Liver (tissue), 9 donors: ENCODE measurements around the gene HTR1B. TPM values are rescaled to one million over a fixed set of nuclear protein-coding genes. Genes with fewer than 3 reads are reported as not detected.

Source experiments
- DNase-seq: peaks from one replicate; pipeline ENCODE4 v3.0.0-alpha.2; 2017; ENCODE audit warnings: low spot score
- H3K27ac ChIP-seq, 2 donors: one replicate each; pipeline ENCODE4 v1.7.0; 2013; ENCODE audit warnings: inconsistent platforms in 2 of 2, low read length in 2 of 2, control low read depth in 1 of 2, low read depth in 1 of 2, mild to moderate bottlenecking in 1 of 2
- H3K27me3 ChIP-seq, 4 donors: one replicate each; pipeline versions ENCODE4 v1.6.1 to v1.7.0; 2013; ENCODE audit warnings: low read length in 3 of 4, inconsistent platforms in 1 of 4, mild to moderate bottlenecking in 1 of 4, moderate library complexity in 1 of 4; ENCODE audit not compliant: control insufficient read depth in 4 of 4, insufficient read depth in 4 of 4
- H3K36me3 ChIP-seq, 4 donors: one replicate each; pipeline versions ENCODE4 v1.6.1 to v1.7.0; 2013; ENCODE audit warnings: low read length in 3 of 4, mild to moderate bottlenecking in 3 of 4, low read depth in 1 of 4, moderate library complexity in 1 of 4; ENCODE audit not compliant: control insufficient read depth in 4 of 4, insufficient read depth in 3 of 4
- H3K4me1 ChIP-seq, 4 donors: one replicate each; pipeline versions ENCODE4 v1.6.1 to v1.7.0; 2013; ENCODE audit warnings: low read length in 3 of 4, mild to moderate bottlenecking in 3 of 4, moderate library complexity in 1 of 4; ENCODE audit not compliant: control insufficient read depth in 4 of 4, insufficient read depth in 4 of 4
- H3K4me3 ChIP-seq, 3 donors: one replicate each; pipeline versions ENCODE4 v1.6.1 to v1.7.0; 2013; ENCODE audit warnings: low read length in 3 of 3, control low read depth in 1 of 3, low read depth in 1 of 3, mild to moderate bottlenecking in 1 of 3
- H3K9ac ChIP-seq, 2 donors: one replicate each; pipeline ENCODE4 v1.7.0; 2013; ENCODE audit warnings: low read length in 2 of 2, mild to moderate bottlenecking in 2 of 2, moderate library complexity in 2 of 2, control low read depth in 1 of 2, low read depth in 1 of 2
- H3K9me3 ChIP-seq, 4 donors: one replicate each; pipeline versions ENCODE4 v1.6.1 to v1.7.0; 2013; ENCODE audit warnings: low read length in 3 of 4; ENCODE audit not compliant: control insufficient read depth in 4 of 4
- EGR1 ChIP-seq, 2 donors: IDR thresholded peaks; 2 replicates each; pipeline ENCODE4 v1.6.1; 2016 to 2018; ENCODE audit warnings: antibody characterized with exemption in 2 of 2, low read depth in 2 of 2
- FOXA1 ChIP-seq: IDR thresholded peaks from 2 replicates; pipeline ENCODE4 v1.6.1; 2016; ENCODE audit warnings: antibody characterized with exemption
- FOXA2 ChIP-seq: IDR thresholded peaks from 2 replicates; pipeline ENCODE4 v1.6.1; 2016; ENCODE audit warnings: antibody characterized with exemption
- GABPA ChIP-seq, 2 donors: IDR thresholded peaks in 1 of 2; conservative IDR thresholded peaks in 1 of 2; 2 replicates each; pipeline ENCODE4 v1.6.1; 2016; ENCODE audit warnings: antibody characterized with exemption in 2 of 2, mild to moderate bottlenecking in 1 of 2, moderate library complexity in 1 of 2
- HNF4G ChIP-seq: IDR thresholded peaks from 2 replicates; pipeline ENCODE4 v1.6.1; 2016; ENCODE audit warnings: antibody characterized with exemption
- NR2F2 ChIP-seq: IDR thresholded peaks from 2 replicates; pipeline ENCODE4 v1.6.1; 2016; ENCODE audit warnings: antibody characterized with exemption
- RAD21 ChIP-seq, 2 donors: IDR thresholded peaks; 2 replicates each; pipeline ENCODE4 v1.6.1; 2016; ENCODE audit warnings: antibody characterized with exemption in 2 of 2, mild to moderate bottlenecking in 2 of 2
- RXRA ChIP-seq, 2 donors: IDR thresholded peaks; 2 replicates each; pipeline ENCODE4 v1.6.1; 2017 to 2018; ENCODE audit warnings: antibody characterized with exemption in 2 of 2, mild to moderate bottlenecking in 1 of 2
- SP1 ChIP-seq: IDR thresholded peaks from 2 replicates; pipeline ENCODE4 v1.6.1; 2018; ENCODE audit warnings: antibody characterized with exemption, mild to moderate bottlenecking
- YY1 ChIP-seq: IDR thresholded peaks from 2 replicates; pipeline ENCODE4 v1.6.1; 2016; ENCODE audit warnings: antibody characterized with exemption, mild to moderate bottlenecking
- WGBS: extraction: QIAGEN DNeasy Blood & Tissue Kit; methylation state at CpG from one replicate; pipeline ENCODE4 v1.1.7; 2013; 5-methylcytosine and 5-hydroxymethylcytosine counted together
- polyA plus RNA-seq, 2 donors: library from polyadenylated mRNA; stranded (reverse) in 1 of 2; unstranded in 1 of 2; fragments of 200-250 nt in 1 of 2; fragments of >200 nt in 1 of 2; fragmentation: Nextera tagmentation in 1 of 2; extraction: Ambion mirVana in 1 of 2; gene quantifications; one replicate each; pipeline versions ENCODE4 v1.2.1 to v1.2.3, GENCODE V29; 2013 to 2015
- total RNA-seq, 2 donors: library from RNA; depleted of rRNA; stranded (reverse); fragments of >200 nt; gene quantifications; one replicate each; pipeline ENCODE4 v1.2.3, GENCODE V29; 2014
- TF ChIP-seq, protein P1 (sequence below): IDR thresholded peaks from 2 replicates; pipeline ENCODE4 v1.6.1; 2016; ENCODE audit warnings: antibody characterized with exemption
- TF ChIP-seq, protein P2 (sequence below): fragments of 150-350 bp; IDR thresholded peaks from 2 replicates; pipeline ENCODE4 v1.5.1; 2017; ENCODE audit warnings: improper control_type of control experiment, low read depth, low read length; ENCODE audit not compliant: missing input control
- TF ChIP-seq, protein P3 (sequence below): IDR thresholded peaks from 2 replicates; pipeline ENCODE4 v1.6.1; 2016; ENCODE audit warnings: antibody characterized with exemption
- TF ChIP-seq, protein P4 (sequence below): IDR thresholded peaks from 2 replicates; pipeline ENCODE4 v1.6.1; 2016; ENCODE audit warnings: antibody characterized with exemption
- TF ChIP-seq, protein P5 (sequence below): IDR thresholded peaks from 2 replicates; pipeline ENCODE4 v1.6.1; 2016; ENCODE audit warnings: antibody characterized with exemption, mild to moderate bottlenecking
- donor health status: healthy.
- donor health status: healthy.
- donor health status: healthy.
- donor health status: healthy.
- donor health status: healthy.

The HTR1B gene
- total and polyA plus RNA-seq, 4 donors: 0.08 TPM; not detected in 3

DNA sequence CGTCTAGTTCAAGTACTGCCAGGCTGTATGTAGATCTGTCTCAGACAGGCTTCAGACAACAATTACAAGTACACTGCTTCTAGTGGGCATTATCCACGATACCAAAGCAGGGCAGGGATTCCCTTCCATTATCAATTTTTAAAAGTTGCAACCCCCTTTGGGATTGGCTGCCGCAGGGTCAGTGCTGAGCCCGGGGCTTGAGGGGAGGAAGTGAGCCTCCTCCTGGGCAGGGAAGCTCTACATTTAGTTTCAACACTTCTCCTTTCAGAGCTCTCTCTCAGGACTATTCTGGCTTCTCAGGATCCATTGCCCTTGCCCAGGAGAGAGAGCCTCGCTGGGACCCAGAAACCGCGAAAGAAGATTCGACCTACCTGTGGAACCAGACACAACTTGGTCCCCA, 1.5 kb downstream of the HTR1B start:
- TF ChIP-seq YY1: no peak
- TF ChIP-seq, protein P1, sequence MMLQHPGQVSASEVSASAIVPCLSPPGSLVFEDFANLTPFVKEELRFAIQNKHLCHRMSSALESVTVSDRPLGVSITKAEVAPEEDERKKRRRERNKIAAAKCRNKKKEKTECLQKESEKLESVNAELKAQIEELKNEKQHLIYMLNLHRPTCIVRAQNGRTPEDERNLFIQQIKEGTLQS: no peak
- TF ChIP-seq RAD21 (IDR thresholded peaks at IDR 0.05): no peak
- TF ChIP-seq, protein P2, sequence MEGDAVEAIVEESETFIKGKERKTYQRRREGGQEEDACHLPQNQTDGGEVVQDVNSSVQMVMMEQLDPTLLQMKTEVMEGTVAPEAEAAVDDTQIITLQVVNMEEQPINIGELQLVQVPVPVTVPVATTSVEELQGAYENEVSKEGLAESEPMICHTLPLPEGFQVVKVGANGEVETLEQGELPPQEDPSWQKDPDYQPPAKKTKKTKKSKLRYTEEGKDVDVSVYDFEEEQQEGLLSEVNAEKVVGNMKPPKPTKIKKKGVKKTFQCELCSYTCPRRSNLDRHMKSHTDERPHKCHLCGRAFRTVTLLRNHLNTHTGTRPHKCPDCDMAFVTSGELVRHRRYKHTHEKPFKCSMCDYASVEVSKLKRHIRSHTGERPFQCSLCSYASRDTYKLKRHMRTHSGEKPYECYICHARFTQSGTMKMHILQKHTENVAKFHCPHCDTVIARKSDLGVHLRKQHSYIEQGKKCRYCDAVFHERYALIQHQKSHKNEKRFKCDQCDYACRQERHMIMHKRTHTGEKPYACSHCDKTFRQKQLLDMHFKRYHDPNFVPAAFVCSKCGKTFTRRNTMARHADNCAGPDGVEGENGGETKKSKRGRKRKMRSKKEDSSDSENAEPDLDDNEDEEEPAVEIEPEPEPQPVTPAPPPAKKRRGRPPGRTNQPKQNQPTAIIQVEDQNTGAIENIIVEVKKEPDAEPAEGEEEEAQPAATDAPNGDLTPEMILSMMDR: no peak
- TF ChIP-seq, protein P3, sequence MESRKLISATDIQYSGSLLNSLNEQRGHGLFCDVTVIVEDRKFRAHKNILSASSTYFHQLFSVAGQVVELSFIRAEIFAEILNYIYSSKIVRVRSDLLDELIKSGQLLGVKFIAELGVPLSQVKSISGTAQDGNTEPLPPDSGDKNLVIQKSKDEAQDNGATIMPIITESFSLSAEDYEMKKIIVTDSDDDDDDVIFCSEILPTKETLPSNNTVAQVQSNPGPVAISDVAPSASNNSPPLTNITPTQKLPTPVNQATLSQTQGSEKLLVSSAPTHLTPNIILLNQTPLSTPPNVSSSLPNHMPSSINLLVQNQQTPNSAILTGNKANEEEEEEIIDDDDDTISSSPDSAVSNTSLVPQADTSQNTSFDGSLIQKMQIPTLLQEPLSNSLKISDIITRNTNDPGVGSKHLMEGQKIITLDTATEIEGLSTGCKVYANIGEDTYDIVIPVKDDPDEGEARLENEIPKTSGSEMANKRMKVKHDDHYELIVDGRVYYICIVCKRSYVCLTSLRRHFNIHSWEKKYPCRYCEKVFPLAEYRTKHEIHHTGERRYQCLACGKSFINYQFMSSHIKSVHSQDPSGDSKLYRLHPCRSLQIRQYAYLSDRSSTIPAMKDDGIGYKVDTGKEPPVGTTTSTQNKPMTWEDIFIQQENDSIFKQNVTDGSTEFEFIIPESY: no peak
- TF ChIP-seq GABPA (IDR thresholded peaks at IDR 0.05 in 1 of 2, conservative IDR thresholded peaks at IDR 0.05 in 1 of 2): no peak
- TF ChIP-seq SP1: no peak
- TF ChIP-seq FOXA2: no peak
- DNase-seq: no peak
- Histone ChIP-seq H3K4me3 (no peak overlapping the region), H3K4me1 (peaks cover 2 to 32% (median 13%) of the 10 kb centered on the region in 4 donors), H3K27ac (no peak overlapping the region), H3K36me3 (no peaks in the 10 kb centered on the region), H3K9ac (no peak overlapping the region), H3K27me3 (peaks cover 0 to 25% (median 21%) of the 10 kb centered on the region in 4 donors), H3K9me3 (no peaks in the 10 kb centered on the region)
- 50% methylated on average over 8 of the region's 8 CpGs for WGBS

DNA sequence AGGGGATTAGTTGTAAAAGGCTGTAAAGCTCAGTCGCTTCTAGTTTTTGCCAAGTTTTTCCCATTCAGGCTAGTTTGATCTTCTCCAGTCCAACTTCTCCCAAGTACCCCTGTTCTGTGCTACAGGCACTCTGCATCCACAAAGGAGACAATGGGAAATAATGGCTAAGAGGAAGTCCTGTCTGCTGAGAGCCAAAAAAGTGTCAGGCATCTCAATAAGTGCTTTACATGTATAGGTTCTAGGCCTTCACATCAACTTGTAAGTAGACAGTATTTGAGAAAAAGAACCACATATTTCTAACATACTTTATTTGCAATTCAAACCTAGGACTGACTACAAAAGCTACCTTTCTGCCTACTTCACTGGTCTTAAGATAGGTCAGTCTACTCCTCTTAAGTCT, 4.9 kb downstream of the HTR1B start:
- no peak for DNase-seq
- Histone ChIP-seq H3K27me3 (peaks cover 0 to 23% (median 13%) of the 10 kb centered on the region in 4 donors), H3K4me1 (peaks cover 0 to 11% (median 3%) of the 10 kb centered on the region in 4 donors), H3K27ac (no peak overlapping the region), H3K9ac (no peak overlapping the region), H3K9me3 (no peaks in the 10 kb centered on the region), H3K4me3 (no peak overlapping the region), H3K36me3 (no peaks in the 10 kb centered on the region)
- no peak for TF ChIP-seq YY1
- TF ChIP-seq SP1: no peak
- TF ChIP-seq FOXA2: no peak
- TF ChIP-seq NR2F2: no peak
- TF ChIP-seq RXRA (IDR thresholded peaks at IDR 0.05): no peak
- TF ChIP-seq, protein P4, sequence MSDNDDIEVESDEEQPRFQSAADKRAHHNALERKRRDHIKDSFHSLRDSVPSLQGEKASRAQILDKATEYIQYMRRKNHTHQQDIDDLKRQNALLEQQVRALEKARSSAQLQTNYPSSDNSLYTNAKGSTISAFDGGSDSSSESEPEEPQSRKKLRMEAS: no peak
- TF ChIP-seq, protein P3: no peak
- no peak for TF ChIP-seq FOXA1
- no peak for TF ChIP-seq RAD21 (IDR thresholded peaks at IDR 0.05)
- no peak for TF ChIP-seq EGR1 (IDR thresholded peaks at IDR 0.05; ENCODE audit: low read depth in 2 of 2)
- TF ChIP-seq, protein P1: no peak
- TF ChIP-seq, protein P2: no peak
- TF ChIP-seq HNF4G: no peak
- no peak for TF ChIP-seq GABPA (IDR thresholded peaks at IDR 0.05 in 1 of 2, conservative IDR thresholded peaks at IDR 0.05 in 1 of 2)
- TF ChIP-seq, protein P5, sequence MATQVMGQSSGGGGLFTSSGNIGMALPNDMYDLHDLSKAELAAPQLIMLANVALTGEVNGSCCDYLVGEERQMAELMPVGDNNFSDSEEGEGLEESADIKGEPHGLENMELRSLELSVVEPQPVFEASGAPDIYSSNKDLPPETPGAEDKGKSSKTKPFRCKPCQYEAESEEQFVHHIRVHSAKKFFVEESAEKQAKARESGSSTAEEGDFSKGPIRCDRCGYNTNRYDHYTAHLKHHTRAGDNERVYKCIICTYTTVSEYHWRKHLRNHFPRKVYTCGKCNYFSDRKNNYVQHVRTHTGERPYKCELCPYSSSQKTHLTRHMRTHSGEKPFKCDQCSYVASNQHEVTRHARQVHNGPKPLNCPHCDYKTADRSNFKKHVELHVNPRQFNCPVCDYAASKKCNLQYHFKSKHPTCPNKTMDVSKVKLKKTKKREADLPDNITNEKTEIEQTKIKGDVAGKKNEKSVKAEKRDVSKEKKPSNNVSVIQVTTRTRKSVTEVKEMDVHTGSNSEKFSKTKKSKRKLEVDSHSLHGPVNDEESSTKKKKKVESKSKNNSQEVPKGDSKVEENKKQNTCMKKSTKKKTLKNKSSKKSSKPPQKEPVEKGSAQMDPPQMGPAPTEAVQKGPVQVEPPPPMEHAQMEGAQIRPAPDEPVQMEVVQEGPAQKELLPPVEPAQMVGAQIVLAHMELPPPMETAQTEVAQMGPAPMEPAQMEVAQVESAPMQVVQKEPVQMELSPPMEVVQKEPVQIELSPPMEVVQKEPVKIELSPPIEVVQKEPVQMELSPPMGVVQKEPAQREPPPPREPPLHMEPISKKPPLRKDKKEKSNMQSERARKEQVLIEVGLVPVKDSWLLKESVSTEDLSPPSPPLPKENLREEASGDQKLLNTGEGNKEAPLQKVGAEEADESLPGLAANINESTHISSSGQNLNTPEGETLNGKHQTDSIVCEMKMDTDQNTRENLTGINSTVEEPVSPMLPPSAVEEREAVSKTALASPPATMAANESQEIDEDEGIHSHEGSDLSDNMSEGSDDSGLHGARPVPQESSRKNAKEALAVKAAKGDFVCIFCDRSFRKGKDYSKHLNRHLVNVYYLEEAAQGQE: no peak
- 78% methylated on average over 1 of the region's 1 CpG for WGBS
